ENCODE measurements around the gene NUDT14.

GRCh38 chr14:105161309-105161708 is 19.8 kb downstream of the NUDT14 start:
- no peak for TF ChIP-seq CTCF (conservative IDR thresholded peaks at IDR 0.05)
- no peak for TF ChIP-seq EZH2 (IDR thresholded peaks at IDR 0.05; ENCODE audit: low read depth)
